Hepatocyte (in vitro differentiated cells): ENCODE data around the gene PLBD2. TPM values are rescaled to one million over a fixed set of nuclear protein-coding genes. Genes with fewer than 3 reads are reported as not detected.

Experiments
- DNase-seq: peaks from one replicate; pipeline ENCODE4 v3.0.0-alpha.2; 2016; ENCODE audit warnings: low spot score
- H2AFZ ChIP-seq: fragments of 200-600 bp; sonication (generic); 2 replicates; pipeline ENCODE4 v1.6.0; 2016; ENCODE audit warnings: antibody characterized with exemption, mild to moderate bottlenecking
- H3K27ac ChIP-seq: fragments of 200-600 bp; sonication (generic); 2 replicates; pipeline ENCODE4 v1.5.1; 2016; ENCODE audit warnings: mild to moderate bottlenecking
- H3K27me3 ChIP-seq: fragments of 200-600 bp; sonication (generic); 2 replicates; pipeline ENCODE4 v1.6.1; 2016
- H3K36me3 ChIP-seq: fragments of 200-600 bp; sonication (generic); replicated peaks from 2 replicates; pipeline ENCODE4 v1.5.1; 2016; ENCODE audit warnings: low read depth; ENCODE audit not compliant: insufficient read depth
- H3K4me1 ChIP-seq: fragments of 200-600 bp; sonication (generic); 2 replicates; pipeline ENCODE4 v1.5.1; 2016; ENCODE audit warnings: mild to moderate bottlenecking, moderate library complexity; ENCODE audit not compliant: insufficient read depth
- H3K4me2 ChIP-seq: fragments of 200-600 bp; sonication (generic); 2 replicates; pipeline ENCODE4 v1.6.0; 2016
- H3K4me3 ChIP-seq: fragments of 200-600 bp; sonication (generic); 2 replicates; pipeline ENCODE4 v1.5.1; 2016; ENCODE audit warnings: mild to moderate bottlenecking
- H3K79me2 ChIP-seq: fragments of 200-600 bp; sonication (generic); 2 replicates; pipeline ENCODE4 v1.6.0; 2017; ENCODE audit warnings: mild to moderate bottlenecking
- H3K9me2 ChIP-seq: fragments of 200-600 bp; sonication (generic); replicated peaks from 2 replicates; pipeline ENCODE4 v1.6.0; 2017; ENCODE audit warnings: mild to moderate bottlenecking; ENCODE audit not compliant: insufficient read depth
- H3K9me3 ChIP-seq: fragments of 200-600 bp; sonication (generic); 2 replicates; pipeline ENCODE4 v1.5.1; 2016; ENCODE audit warnings: low read depth, mild to moderate bottlenecking
- H4K20me1 ChIP-seq: fragments of 200-600 bp; sonication (generic); 2 replicates; pipeline ENCODE4 v1.6.0; 2016; ENCODE audit warnings: mild to moderate bottlenecking; ENCODE audit not compliant: insufficient read depth, poor library complexity, severe bottlenecking
- CTCF ChIP-seq: fragments of 200-600 bp; sonication (generic); IDR thresholded peaks from 2 replicates; pipeline ENCODE4 v1.5.1; 2016; ENCODE audit warnings: antibody characterized with exemption, mild to moderate bottlenecking; ENCODE audit not compliant: poor library complexity
- EZH2 ChIP-seq: fragments of 200-600 bp; sonication (generic); IDR thresholded peaks from 2 replicates; pipeline ENCODE4 v1.6.1; 2016; ENCODE audit warnings: antibody characterized with exemption, mild to moderate bottlenecking, borderline replicate concordance
- EZH2phosphoT487 ChIP-seq: fragments of 200-600 bp; sonication (generic); IDR thresholded peaks from one replicate; pipeline ENCODE4 v1.6.1; 2018; ENCODE audit warnings: antibody characterized with exemption, mild to moderate bottlenecking, low read depth, moderate library complexity; ENCODE audit not compliant: unreplicated experiment, severe bottlenecking
- whole genome bisulfite sequencing: methylation state at CpG from one replicate; pipeline ENCODE4 v1.1.6; 2016; ENCODE audit warnings: low lambda C conversion rate; ENCODE audit errors: missing lambda C conversion rate; 5-methylcytosine and 5-hydroxymethylcytosine counted together
- polyA plus RNA-seq: library from polyadenylated mRNA; unstranded; fragments of >200 nt; fragmentation: Nextera tagmentation; extraction: Ambion mirVana; gene quantifications from 2 replicates; pipeline ENCODE4 v1.2.1, GENCODE V29; 2016
- total RNA-seq: library from RNA; depleted of rRNA; stranded (reverse); fragments of >200 nt; gene quantifications from 2 replicates; pipeline ENCODE4 v1.2.3, GENCODE V29; 2014

The PLBD2 gene
- total and polyA plus RNA-seq, 2 experiments from 2014 or later: 32.5 to 47.6 TPM

GRCh38 chr12:113340061-113340460 is 18.3 kb upstream of the PLBD2 start:
- no peaks in the 10 kb centered on the region for H3K4me1 ChIP-seq
- no peaks in the 10 kb centered on the region for H3K36me3 ChIP-seq
- WGBS: 62% methylated on average over 3 of the region's 3 CpGs
- H3K27ac ChIP-seq: no peak overlapping the region
- no peaks in the 10 kb centered on the region for H3K9me2 ChIP-seq
- no peak overlapping the region for H3K4me2 ChIP-seq
- no peaks in the 10 kb centered on the region for H4K20me1 ChIP-seq
- no peaks in the 10 kb centered on the region for H3K27me3 ChIP-seq
- H2AFZ ChIP-seq: no peak overlapping the region
- no peaks in the 10 kb centered on the region for H3K79me2 ChIP-seq
- no peak for DNase-seq
- TF ChIP-seq CTCF (no peak), EZH2 (no peak), EZH2phosphoT487 (no peak)
- no peaks in the 10 kb centered on the region for H3K9me3 ChIP-seq
- no peak overlapping the region for H3K4me3 ChIP-seq

- Histone ChIP-seq H3K9me2 (no peaks in the 10 kb centered on the region), H2AFZ (no peak overlapping the region), H3K36me3 (no peaks in the 10 kb centered on the region), H3K27ac (no peak overlapping the region), H3K9me3 (no peaks in the 10 kb centered on the region), H3K79me2 (no peaks in the 10 kb centered on the region), H3K27me3 (no peaks in the 10 kb centered on the region), H3K4me1 (no peaks in the 10 kb centered on the region), H3K4me2 (no peak overlapping the region), H3K4me3 (no peak overlapping the region), H4K20me1 (no peaks in the 10 kb centered on the region)
- TF ChIP-seq CTCF: no peak
- DNase-seq: no peak
- 80% methylated on average over 6 of the region's 6 CpGs for WGBS
Observed at GRCh38 chr12:113341535-113341934, 16.9 kb upstream of the PLBD2 start.

DNA sequence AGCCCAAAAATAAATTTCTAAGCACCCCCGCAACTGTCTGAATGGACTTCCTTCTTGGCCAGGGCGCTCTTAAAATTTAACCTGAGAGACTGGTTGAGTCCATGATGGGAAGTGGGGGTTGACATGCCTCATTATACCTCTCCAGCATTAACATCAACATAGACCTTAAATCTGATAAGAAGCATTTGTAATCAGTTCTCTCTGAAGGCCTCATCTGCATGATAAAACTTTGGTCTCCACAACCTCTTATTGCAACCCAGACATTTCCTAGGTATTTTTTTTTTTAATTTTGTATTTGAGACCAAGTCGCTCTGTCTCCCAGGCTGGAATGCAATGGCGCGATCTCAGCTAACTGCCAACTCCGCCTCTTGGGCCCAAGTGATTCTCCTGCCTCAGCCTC is 13.1 kb upstream of the PLBD2 start:
- no peaks in the 10 kb centered on the region for H3K79me2 ChIP-seq
- H3K4me1 ChIP-seq: no peaks in the 10 kb centered on the region
- no peak overlapping the region for H3K27ac ChIP-seq
- no peak for DNase-seq
- no peak overlapping the region for H3K4me3 ChIP-seq
- H3K36me3 ChIP-seq: no peaks in the 10 kb centered on the region
- H2AFZ ChIP-seq: no peak overlapping the region
- no peaks in the 10 kb centered on the region for H4K20me1 ChIP-seq
- 93% methylated on average over 6 of the region's 6 CpGs for WGBS
- H3K9me2 ChIP-seq: no peaks in the 10 kb centered on the region
- no peaks in the 10 kb centered on the region for H3K9me3 ChIP-seq
- H3K27me3 ChIP-seq: no peaks in the 10 kb centered on the region
- H3K4me2 ChIP-seq: no peak overlapping the region
- no peak for TF ChIP-seq EZH2
- TF ChIP-seq EZH2phosphoT487: no peak
- no peak for TF ChIP-seq CTCF

- Histone ChIP-seq H3K9me2 (no peaks in the 10 kb centered on the region), H3K36me3 (no peaks in the 10 kb centered on the region), H3K27me3 (no peaks in the 10 kb centered on the region), H3K9me3 (no peaks in the 10 kb centered on the region), H3K4me3 (no peak overlapping the region), H4K20me1 (no peaks in the 10 kb centered on the region), H3K79me2 (no peaks in the 10 kb centered on the region), H2AFZ (no peak overlapping the region), H3K4me1 (no peaks in the 10 kb centered on the region), H3K27ac (no peak overlapping the region), H3K4me2 (no peak overlapping the region)
- no peak for DNase-seq
- no peak for TF ChIP-seq EZH2phosphoT487
- TF ChIP-seq CTCF: no peak
- no peak for TF ChIP-seq EZH2
- 91% methylated on average over 5 of the region's 5 CpGs for WGBS
Observed at GRCh38 chr12:113346353-113346752, 12.0 kb upstream of the PLBD2 start.
